DMS153 (cell line): ENCODE data around the gene MAN2A2.
"Not testable (repeated sequence)": the region's sequence is repeated elsewhere in the genome, so short reads cannot be mapped to it uniquely, and the experiment has no call there.

ENCODE experiments used
- DNase-seq: peaks from one replicate; lab custom pipeline; 2025; lab: John Stamatoyannopoulos, UW

Gene MAN2A2

DNA sequence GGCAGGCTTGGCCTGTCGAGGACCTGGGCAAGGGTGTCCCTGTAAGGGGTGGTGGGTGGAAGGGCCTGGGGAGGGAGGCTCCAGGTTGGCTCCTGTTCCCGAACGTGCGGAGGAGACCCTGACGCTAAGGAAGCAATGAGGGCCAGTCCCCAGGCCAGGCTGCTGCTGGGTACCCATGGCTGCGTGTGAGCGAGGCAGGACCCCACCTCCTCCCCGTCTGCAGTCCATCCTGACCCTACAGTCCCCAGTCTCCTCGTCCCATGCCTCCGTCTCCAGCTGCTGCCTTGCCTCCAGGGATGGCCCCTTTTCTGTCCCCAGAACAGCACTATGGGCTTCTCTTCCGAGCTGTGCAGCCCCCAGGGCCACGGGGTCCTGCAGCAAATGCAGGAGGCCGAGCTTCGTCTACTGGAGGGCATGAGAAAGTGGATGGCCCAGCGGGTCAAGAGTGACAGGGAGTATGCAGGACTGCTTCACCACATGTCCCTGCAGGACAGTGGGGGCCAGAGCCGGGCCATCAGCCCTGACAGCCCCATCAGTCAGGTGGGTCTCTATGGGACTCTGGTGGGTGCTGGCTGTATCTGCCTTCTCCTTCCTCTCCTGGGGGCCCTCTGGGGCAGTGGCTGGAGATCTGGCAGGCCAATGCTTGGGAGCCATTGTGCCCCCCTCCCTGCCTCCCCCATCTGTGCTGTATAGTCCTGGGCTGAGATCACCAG lies 18.2 kb upstream of the MAN2A2 start:
- DNase-seq, result no peak

GRCh38 chr15:90885432-90886290 lies 17.4 kb upstream of the MAN2A2 start:
- peak; percentile 8 for DNase-seq

DNA sequence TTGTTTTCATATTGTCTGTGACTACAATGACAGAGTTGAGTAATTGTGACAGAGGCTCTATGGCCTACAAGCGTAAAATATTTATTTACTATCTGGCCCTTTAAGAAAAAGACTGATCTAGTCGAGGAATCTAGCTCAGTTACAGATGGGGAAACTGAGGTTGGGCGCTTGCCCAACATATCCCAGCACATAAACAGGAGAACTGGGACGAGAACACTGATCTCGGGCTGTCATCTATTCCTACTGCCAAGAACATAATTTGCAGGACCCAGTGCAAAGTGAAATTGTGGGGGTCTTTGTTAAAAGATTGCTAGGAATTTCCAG lies 16.8 kb upstream of the MAN2A2 start:
- no peak for DNase-seq

DNA sequence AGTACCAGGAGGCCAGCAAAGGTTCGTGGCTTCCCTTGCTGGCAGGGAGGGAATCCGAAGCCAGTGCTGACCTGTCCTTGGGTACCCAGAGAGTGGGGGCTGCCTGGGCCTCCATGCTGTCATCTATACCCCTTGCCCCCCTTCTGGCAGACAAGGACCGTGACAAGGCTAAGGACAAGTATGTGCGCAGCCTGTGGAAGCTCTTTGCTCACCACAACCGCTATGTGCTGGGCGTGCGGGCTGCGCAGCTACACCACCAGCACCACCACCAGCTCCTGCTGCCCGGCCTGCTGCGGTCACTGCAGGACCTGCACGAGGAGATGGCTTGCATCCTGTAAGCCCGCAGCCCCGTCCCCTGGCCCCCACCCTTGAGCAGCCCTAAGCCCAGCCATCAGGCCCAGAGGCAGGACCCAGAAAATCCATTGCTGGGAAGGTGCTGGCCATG lies 16.0 kb upstream of the MAN2A2 start:
- DNase-seq, result no peak

DNA sequence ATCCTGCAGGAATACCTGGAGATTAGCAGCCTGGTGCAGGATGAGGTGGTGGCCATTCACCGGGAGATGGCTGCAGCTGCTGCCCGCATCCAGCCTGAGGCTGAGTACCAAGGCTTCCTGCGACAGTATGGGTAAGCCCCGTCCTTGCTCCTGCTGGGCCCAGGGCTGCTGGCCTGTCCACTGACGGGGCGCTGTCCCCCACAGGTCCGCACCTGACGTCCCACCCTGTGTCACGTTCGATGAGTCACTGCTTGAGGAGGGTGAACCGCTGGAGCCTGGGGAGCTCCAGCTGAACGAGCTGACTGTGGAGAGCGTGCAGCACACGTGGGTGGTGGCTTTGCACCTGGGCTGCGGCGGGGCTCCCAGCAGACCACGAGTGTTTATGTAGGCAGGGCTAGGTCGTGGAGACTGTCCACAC lies 13.8 kb upstream of the MAN2A2 start:
- no peak for DNase-seq

DNA sequence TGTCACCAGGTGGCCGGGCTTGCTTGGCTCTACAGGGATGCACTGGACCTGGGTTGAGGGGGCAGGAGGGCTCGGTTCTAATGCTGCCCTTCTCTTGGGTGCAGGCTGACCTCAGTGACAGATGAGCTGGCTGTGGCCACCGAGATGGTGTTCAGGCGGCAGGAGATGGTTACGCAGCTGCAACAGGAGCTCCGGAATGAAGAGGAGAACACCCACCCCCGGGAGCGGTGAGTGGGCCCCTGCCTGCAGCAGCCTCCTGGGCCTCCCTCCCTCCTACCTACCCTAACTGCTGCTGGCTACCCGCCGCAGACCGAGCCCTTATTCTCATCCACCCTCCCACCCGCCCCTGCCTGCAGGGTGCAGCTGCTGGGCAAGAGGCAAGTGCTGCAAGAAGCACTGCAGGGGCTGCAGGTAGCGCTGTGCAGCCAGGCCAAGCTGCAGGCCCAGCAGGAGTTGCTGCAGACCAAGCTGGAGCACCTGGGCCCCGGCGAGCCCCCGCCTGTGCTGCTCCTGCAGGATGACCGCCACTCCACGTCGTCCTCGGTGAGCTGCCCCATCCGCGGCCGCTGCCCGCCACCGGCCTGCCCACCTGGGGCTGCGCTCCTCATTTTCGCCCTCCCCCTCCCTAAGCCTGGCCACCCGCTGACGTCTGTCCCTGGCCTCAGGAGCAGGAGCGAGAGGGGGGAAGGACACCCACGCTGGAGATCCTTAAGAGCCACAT lies 13.2 kb upstream of the MAN2A2 start:
- no peak for DNase-seq

GRCh38 chr15:90890839-90891238 lies 12.3 kb upstream of the MAN2A2 start:
- DNase-seq, result no peak

DNA sequence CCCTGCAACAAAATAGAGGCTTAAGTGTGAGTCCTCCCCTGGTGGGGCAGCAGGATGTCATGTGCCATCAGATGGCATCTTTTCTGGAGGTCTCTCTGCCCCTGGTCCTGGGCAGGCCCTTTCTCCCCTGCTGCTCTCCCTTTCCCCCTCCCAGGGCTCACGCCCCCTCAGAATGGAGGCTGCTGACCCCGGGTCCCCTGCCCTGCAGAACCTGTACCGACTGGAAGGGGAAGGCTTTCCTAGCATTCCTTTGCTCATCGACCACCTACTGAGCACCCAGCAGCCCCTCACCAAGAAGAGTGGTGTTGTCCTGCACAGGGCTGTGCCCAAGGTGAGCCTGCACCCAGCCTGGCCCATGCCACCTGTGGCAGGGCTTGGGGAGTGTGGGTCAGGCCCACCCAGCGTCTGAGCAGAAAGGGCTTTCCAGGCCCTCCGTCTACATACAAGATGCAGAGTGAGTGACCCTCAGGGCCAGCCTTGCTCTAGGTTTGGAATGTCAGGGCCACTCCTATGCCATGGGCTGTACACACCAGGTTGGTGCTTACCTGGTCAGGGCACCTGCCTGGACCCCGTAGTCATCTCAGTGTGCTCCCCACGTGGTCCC lies 11.7 kb upstream of the MAN2A2 start:
- DNase-seq, result no peak

DNA sequence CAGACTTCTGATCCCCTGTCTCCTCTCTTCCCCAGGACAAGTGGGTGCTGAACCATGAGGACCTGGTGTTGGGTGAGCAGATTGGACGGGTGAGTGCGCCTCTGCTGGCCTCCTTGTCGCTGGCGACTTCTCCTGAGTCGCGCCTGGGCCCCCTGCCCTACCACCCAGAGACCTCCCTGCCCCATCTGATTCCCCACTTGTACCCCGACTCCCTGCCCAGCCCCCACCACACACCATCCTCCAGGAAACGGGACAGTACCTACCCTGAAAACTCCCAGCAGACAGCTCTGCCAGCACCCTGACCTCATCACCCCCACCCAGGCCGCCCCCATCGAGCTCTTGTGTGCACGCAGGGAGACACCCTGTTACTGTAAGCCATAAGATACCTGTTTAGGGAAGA lies 11.1 kb upstream of the MAN2A2 start:
- no peak for DNase-seq

DNA sequence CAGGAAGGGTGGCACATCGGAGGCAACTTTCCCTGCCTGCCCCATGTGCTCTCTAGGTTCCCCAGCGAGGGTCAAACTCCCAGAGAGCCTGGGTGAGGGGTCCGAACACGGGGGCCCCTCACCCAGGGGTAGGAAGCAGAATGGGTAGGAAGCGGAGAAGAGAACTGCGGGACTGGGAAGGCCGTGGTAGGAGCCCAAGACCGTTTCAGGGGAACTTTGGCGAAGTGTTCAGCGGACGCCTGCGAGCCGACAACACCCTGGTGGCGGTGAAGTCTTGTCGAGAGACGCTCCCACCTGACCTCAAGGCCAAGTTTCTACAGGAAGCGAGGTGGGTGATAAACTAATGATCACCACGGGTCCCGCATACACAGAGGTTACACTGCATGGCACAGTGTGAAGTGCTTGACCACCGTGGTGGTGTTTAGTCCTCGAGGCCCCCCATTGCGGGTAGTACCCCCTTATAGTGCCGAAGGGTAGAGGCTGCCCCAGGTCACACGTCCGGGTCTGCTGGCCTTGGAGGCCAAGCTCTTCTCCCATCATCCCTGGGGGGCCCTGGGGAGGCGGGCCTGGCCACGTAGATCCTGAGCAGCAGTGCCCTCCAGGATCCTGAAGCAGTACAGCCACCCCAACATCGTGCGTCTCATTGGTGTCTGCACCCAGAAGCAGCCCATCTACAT lies 10.5 kb upstream of the MAN2A2 start:
- DNase-seq, result no peak

GRCh38 chr15:90893175-90894090 lies 9.7 kb upstream of the MAN2A2 start:
- no peak for DNase-seq

- DNase-seq, result no peak
Observed at GRCh38 chr15:90895571-90896117, 7.5 kb upstream of the MAN2A2 start.

DNA sequence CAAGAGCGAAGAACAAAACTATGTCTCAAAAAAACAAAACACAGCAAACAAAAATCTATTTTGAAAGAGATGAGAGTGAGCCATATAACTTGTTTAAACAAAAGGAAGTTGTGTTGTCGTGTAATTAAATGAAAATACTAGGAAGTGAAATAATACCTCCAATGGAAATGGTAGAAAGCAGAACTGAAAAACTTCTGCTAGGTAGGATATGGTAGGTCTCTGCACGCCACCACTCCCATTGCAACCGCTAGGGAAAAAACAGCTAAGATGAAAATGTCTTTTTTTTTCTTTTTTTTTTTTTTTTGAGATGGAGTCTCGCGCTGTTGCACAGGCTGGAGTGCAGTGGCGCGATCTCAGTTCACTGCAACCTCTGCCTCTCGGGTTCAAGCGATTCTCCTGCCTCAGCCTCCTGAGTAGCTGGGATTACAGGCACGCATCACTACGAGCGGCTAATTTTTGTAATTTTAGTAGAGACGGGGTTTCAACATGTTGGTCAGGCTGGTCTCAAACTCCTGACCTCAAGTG lies 5.9 kb upstream of the MAN2A2 start:
- DNase-seq, result not testable (repeated sequence)

DNA sequence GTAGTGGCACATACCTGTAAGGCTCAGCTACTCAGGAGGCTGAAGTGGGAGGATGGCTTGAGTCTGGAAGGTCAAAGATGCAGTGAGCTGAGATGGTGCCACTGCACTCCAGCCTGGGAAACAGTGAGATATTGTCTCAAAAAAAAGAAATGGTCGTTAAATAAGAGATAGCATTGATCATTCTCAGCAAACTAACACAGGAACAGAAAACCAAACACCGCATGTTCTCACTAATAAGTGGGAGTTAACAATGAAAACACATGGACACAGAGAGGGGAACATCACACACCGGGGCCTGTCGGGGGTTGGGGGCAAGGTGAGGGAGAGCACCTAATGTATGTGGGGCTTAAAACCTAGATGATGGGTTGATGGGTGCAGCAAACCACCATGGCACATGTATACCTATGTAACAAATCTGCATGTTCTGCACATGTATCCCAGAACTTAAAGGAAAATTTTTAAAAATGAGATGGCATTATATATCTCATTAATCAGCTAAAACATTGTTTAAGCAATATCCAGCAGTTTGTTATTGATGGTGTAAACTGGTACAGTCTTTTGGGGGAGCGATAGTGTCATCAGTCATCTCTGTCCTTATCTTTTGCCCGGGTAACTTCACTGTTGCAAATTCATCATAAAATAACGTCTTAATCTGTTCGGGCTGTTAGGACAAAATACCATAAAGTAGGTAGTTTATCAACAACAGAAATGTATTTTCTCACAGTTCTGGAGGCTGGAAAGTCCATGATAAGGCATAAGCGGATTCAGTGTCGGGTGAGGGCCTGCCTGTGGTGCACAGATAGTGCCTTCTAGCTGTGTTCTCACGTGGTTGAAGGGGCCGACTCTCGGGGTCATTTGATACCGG lies 1.7 kb upstream of the MAN2A2 start:
- DNase-seq, result no peak

DNA sequence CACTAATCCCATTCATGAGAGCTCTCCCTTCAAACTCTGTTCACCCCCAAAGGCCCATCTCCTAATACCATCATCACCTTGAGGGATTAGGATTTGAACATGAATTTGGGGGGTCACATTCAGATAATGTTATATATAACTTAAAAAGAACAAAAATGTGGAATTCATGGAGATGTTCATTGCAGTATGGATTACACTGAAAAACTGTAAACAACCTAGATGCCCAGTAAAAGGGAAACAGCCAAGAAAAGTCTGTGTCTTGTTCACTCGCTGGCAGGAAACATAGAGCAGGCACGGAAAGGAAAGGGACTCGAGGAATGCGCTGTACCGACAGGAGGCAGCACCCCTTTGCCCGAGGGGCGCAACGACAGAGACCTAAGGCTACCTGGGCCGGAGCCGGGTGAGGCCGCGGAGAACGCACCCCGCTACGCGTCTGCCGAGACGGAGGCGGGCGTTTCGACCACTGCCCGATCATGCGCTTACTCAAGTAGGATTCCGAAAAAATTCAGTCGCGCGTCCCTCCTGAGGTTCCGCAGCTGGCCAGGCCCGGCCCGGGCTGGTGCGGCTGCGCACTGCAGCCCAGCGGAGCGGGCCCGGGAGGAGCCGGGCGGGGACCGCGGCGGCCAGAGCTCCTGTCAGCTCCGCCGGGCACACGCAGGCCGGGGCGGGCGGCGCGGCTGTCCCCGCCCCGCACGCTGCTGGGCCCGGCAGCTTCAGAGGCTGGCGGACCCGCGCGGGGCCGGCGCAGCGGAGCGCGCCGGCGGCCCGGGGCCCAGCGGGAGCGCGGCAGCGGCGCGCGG lies 862 bp upstream of the MAN2A2 start:
- DNase-seq, result peak; percentile 17

- DNase-seq, result no peak
Observed at GRCh38 chr15:90903733-90904536, 833 bp downstream of the MAN2A2 start.

DNA sequence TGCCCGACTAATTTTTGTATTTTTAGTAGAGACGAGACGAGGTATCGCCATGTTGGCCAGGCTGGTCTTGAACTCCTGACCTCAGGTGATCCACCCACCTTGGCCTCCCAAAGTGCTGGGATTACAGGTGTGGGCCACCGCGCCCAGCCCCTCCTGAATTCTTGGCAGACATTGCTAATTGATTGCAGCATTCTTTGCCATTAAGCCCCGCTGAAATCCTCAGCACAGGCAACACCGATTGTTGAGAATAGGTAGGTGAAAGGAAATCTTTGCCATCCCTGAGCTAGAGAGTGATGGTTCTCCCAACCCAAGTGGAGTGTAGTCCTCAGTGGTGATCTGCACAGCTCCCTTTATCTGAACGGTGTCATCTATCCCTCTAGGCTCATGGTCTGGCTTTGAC lies 1.6 kb downstream of the MAN2A2 start:
- no peak for DNase-seq
